GM18507 (cell line): ENCODE measurements around the gene NCOA7.
"Not testable (repeated sequence)": the region's sequence is repeated elsewhere in the genome, so short reads cannot be mapped to it uniquely, and the experiment has no call there.

Source experiments
- DNase-seq: peaks from one replicate; pipeline ENCODE4 v3.0.0; 2011; ENCODE audit warnings: low read depth; ENCODE audit not compliant: insufficient read length; ENCODE audit errors: extremely low spot score
- FAIRE-seq: peaks from 2 replicates; lab custom pipeline; 2011; peaks lifted over from hg19 to GRCh38; lab: Jason Lieb, UNC

The NCOA7 gene

DNA sequence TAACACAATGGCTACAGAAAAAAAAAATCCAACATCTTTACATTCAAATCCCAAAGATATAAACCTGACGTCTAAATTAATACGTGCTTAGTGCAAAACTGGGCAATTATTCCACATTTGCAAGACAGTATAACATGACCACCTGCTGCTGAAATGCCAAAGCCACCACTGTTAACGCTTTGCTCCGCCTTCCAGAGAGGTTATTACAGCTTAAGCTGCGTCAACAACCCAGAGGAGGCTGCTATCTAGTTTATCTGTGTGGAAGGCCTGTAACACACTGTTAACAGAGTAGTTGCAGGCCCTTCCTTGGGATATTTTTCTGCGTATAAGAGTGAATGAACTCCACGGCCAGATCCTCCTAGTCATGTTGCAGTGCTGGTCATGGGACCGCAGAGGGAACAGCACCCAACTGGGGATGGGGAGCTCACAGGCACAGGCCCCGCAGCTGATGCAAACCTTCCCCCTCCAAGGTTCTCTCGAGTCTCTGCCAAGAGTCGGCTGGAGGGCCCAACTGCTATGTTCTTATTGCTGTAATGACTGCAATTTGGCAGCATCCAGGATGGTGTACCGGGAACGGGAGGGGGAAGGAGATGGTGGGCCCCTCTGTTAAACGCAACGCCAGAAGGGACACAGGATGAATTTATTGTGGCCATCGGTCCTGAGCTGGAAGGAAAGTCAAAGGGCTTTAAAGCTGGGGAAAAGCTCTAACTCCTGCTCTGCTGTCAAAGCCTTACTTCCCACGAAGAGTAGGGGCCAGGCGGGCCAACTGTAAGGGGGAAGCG, 993 bp upstream of the NCOA7 start:
- DNase-seq (no peak), FAIRE-seq (peak; percentile 62)

DNA sequence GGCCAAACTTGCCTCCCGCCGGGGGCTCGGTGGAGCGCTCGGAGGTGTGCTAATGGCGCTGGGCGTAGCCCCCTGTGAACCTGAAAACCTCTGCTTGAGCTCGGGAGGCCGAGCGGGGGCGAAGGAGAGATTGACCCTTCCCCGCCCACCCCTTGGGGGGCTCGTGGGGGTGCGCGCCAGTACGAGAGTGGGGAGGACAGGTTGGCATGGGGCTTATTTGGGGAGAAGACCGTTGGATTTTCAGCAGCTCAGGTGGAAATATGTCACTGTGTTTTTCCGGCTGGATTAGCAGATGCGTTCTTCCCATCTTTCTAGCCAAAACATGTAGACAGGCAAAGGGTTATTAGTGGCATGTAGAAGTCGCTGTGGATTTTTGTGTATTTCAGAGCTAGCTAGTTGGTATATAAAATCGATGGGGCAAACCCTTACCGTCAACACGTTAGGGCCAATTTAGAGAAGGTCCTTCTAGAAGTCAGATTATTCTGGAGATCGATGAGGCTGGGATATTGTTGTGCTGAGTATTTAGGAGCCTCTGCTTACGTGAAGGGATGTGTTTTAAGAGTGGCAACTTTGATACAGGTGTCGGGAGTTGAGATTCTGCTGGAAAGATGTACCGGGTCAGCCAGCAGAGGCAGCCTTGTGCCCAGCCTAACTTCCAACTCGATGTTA, 525 bp downstream of the NCOA7 start:
- FAIRE-seq (peak; percentile 90), DNase-seq (no peak)

DNA sequence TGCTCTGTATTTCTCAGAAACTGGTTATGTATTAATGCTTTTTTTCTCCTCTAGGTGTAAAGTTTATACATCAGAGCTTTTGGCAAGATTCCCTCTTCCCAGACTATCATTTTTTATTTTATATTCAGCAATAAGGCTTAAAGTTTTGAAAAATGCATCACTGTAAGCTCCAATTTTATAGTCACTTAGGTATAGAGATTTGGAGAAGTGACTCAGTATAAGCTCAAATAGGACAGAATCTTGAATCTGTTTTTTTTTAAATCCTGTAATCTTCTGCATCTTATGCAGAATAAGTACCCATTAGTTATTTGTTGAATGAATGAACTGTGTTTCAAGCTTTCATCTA, 1.0 kb downstream of the NCOA7 start:
- FAIRE-seq (no peak), DNase-seq (no peak)

DNA sequence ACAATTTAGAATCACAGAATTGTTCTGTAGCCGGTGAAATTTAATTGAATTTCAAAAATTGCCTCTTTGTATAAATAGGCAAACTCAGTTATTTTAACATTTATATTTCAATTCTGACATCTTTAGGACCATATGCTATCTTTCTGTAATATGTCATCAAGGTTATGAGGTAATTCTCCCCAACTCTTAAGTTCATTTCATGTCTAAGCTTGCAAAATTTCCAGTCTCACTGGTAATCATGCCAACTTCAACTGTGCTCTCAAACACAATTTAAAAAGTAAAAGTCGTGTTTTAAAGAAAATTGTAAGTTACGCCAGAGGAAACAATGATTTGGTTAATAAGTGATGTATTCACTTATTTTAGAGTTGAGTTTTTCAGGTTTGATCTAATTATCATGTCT, 1.4 kb downstream of the NCOA7 start:
- FAIRE-seq (peak; percentile 39), DNase-seq (no peak)

DNA sequence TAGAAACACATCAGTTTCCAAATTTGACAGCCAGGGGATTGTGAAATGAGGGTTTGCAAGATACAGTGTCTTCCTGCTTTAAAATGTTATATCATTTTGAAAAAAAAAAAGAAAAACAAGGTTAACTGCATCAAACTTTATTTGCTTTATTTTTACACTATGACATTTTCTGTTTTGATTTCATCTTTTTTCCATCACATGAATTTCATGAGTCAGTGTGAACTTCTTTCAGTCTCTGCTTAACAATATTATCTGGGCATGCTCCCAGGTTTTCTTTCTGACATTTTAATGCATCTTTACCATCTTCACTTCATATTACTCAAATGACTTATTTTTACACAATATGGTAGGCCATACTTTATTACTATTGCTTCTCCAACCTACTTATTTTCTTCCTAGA, 1.9 kb downstream of the NCOA7 start:
- FAIRE-seq (peak; percentile 46), DNase-seq (no peak)

DNA sequence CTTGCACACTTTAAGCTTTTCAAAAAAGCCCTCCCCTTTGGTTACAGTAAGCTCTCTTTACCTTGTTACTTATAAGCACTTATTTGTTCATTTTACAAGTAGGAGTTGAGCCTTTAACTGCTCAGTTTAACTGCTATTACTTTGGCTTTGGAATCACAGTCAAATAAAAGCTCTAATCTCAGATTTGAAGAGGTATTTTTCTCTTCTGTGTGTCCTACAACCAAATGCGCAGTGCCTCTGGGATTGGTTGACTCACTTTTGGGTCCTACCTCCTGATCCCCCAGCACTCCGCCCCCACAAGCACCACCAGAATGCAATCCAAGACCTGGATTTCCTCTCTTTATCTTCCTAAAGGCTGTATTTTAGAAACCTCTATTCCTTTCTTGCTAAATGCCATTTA, 2.5 kb downstream of the NCOA7 start:
- DNase-seq: no peak
- FAIRE-seq: peak; percentile 41

DNA sequence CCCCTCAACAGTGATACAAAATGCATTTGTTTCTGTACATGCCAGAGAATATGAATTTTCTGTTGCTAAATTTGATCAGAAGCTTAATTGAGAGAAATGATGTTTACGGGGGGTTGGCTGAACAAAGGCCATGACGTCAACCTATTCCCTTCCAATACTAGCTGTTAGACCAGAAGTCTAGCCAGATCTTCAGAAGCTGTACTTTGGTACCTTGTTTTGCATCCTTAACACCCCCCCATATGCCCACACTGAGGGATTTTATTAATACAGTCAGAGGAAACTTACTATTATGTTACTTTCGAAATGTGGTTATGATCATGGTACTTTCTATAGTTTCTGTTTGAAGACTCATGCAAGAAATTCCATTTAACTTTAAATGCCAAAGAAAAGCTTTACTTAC, 3.1 kb downstream of the NCOA7 start:
- DNase-seq: no peak
- peak; percentile 86 for FAIRE-seq

DNA sequence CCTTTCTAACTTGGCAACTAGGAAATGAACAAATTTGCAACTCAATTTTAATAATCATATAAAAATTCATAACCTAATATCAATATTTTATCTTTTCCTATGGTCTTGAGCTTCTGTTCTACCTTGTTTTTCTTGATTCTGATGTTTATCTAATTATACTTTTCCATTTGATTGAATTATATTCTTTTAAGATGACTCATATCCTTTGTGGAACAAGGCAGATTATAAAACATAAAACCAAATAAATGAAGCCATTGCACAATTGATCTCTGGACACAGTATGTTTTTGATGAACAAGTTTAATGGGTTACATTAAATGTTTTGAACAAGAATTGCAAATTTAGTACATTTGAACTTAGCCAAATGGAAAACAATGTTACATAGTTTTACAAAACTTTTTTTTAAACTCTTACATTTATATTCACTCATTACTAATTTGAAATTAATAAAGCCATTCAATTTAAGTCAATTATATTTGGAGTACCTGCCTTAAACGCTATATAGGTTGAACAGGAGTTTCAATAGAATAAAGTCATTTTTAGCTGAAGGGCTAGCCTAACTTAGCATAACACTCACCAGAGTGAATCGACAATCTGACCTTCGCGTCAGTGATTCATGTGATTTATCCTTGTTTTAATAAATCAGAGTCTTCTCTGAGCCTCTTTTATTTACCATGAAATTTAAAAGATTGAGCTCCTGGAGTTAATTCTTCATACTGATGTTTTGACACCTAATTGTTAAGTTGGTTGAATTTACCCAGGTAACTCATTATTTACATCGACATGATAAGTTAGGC, 3.8 kb downstream of the NCOA7 start:
- FAIRE-seq: no peak
- DNase-seq: no peak

DNA sequence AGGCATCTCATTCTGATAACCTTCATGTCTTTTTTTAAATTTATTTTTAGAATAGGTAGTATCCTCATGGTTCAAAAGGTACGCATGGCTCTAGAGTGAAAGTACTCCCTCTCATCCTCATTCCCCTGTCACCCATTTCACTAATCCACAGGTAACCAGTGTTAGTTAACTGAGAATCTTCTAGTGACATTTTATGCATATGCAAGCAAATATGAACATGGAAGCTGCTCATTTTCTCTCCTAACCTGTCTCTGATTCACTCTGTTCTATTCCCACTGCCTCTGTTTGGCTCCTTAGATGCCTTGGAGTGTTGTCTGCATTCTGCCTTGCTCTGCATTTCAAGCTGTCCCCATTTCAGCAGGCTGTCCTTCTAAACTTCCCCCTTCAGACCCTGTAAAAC, 4.5 kb downstream of the NCOA7 start:
- FAIRE-seq: peak; percentile 68
- no peak for DNase-seq

DNA sequence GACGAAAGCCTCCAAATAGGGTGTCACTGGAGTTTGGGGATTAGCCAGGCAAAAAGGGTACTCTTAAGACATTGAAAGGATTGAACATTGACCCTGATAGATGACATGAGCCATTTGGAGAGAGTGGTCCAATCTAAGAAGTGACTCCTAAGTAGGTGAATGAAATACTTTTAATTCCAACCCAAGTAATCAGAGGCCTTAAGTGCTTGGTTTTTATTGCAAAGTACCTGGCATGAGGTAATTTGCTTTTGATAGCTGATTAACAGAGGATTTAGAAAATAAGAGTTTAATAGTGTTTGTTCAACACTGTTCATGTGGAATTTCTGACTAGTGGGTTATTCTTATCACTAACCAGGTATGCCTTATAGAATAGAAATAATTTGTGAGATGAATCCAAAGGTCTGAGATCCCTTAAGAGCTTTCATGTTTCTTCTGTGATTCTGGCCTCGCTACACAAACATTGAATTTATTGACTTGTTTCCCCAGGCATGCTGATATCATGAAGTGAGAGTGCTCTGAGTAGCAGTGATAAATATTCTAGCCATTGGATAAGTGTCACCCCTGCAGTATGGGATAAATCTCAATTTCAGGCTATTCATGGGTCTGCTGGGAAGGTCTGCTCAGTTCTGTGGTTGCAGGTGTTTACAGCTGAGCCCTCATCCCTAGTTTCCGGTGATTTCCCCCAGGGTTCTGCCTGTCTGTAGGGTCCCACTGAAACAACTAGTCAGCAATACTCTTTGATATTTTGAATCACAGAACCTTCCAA, 6.5 kb downstream of the NCOA7 start:
- DNase-seq: no peak
- peak; percentile 56 for FAIRE-seq

DNA sequence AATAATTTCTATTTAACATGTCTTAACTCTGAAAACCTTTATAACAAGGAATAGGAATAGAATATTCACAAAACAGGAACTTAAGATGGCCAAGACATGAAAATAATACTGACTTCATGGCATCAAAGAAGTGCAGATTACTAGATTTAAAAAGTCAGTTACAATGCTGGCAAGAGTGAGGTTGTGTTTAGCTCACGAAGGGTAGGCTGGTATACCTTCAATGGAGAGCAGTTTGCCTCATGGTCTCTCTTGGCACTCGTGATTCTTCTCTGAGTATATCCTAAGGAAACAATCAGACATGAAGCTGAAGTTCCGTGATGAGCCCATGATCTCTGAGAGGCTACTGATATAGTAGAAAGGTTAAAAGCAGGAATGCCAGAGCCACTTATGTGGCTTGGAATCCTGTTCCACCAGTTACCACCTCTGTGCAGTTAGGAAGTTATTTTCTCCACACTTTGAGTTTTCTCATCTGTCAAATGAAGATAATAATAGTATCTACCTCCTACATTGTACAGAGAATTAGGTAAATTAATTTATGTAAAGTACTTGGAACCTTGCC, 7.2 kb downstream of the NCOA7 start:
- DNase-seq: no peak
- FAIRE-seq: peak; percentile 53

DNA sequence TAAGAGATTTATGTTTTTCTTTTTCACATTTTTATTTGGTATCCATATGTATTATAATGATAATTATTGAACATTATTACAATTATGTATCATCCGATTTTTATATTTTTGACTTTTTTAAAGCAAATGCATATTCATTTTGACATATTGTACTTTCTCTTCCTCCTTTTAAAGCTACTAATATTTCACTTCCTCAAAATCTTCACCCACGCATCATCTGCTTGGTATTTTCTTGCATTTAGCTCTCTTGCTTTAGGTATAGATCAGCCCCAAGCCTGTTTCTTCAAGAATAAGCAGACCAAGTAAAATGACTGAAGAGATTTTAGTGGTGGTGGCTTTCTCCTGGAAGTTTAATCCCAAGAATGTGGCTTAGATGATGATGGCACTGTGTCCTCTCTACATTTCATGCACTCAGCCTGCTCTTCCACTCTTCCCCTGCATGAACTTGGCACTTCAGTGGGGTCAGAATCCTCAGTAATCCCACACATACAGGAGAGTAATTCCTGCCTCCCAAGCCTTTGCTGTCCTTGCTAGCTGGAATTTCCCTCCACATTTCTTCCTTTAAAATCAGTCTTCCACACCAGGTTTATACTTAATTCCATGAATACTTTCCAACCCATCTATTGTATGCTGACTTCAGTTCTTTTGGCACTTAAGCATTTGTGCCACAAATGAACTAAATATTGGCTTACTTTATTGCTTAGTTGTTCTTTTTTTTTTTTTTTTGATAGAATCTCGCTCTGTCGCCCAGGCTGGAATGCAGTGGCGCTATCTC, 8.2 kb downstream of the NCOA7 start:
- FAIRE-seq (peak; percentile 94), DNase-seq (no peak)

DNA sequence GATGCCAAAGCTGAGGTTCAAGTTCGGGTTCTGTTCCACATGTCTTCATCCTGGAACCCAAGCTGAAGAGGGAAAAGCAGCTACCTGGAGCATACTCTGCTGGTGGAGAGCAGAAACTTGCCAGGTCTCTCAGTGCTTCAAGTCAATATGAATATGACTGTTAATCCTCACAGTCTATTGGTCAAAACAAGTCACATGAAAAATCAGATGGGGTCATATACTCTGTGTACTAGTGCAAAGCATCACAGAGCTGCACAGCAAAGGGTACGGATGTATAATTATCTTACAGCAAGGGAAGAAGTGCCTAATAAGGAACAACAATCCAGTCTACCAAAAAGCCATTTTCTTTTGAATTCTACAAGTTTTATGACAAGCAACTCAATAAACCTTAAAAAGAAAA, 11.6 kb downstream of the NCOA7 start:
- FAIRE-seq: no peak
- no peak for DNase-seq

DNA sequence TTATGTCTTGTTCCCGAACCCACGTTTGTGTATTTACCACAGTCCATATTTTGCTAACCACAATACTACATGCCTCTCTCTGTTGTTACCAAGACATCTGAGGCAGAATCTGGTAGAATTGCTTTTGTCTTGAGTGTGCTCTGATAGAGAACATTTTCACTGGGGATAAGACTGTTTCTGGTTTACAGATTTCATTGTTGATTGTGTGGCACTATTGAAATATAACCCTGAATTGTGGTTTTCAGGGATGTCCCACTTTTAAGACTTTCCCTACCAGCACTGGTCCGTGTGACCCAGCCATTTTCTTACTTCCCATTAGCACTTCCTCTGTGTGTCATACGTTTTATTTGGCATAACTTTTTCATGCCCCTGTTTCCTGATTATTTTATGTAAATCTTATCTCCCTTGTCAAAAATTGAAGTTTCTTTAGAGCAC, 12.2 kb downstream of the NCOA7 start:
- FAIRE-seq (peak; percentile 81), DNase-seq (no peak)

DNA sequence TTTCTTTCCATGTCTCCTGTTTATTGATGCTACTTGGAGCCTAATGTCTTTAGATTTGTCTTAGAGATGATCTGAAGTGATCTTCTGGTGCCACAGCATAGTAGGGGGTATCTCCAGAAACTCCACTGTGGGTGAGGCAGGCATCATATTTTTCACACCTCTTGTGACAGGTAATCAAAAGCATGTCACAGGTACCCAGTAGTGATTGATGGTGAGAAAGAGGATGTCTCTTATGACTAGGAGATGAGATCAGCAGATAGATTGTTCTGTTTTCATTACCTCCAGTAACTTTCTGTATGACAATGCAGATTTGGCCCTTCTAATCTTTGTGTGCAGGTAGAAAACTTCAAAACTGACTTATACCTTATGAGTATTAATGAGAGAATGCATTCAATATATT, 13.5 kb downstream of the NCOA7 start:
- FAIRE-seq: peak; percentile 91

DNA sequence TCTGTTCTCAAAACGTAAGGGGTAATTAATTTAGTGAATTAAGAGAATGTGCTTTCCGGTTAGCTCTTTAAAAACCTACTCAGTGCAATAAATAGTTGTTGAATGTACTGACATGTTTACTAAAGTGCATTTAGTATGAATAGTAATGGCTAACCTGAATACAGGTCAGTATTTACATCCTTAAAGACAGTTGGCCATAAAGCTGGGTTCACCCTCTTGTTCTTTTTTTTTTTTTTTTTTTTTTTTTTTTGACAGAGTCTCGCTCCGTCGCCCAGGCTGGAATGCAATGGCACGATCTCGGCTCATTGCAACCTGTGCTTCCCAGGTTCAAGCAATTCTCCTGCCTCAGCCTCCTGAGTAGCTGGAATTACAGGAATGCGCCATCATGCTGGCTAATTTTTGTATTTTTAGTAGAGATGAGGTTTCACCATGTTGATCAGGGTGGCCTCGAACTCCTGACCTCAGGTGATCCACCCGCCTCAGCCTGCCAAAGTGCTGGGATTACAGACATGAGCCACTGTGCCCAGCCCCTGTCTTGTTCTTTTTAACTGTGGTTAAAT, 14.2 kb downstream of the NCOA7 start:
- DNase-seq: not testable (repeated sequence)

More for the DNA sequence above, 13.5 kb downstream of the NCOA7 start:
- no peak for DNase-seq

DNA sequence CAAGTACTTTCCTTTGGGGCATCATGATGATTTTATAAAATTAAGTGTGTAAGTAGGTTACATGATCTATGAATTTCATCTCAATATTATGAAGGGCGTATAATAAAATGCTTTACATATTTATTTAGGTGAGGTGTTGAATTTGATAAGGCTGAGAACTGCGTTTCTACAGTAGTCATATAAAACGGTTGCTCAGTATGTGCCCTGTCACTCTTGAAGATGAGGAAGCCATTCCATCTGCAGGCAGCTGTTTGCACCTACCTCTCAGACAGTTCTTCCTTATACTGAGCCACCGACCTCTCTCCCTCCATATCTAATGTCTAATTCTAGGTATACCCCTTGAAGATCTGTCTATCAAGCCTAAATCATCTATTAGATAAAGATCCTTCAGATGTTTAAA, 16.1 kb downstream of the NCOA7 start:
- no peak for DNase-seq
- FAIRE-seq: peak; percentile 50

More for the DNA sequence above, 14.2 kb downstream of the NCOA7 start:
- FAIRE-seq: not testable (repeated sequence)

DNA sequence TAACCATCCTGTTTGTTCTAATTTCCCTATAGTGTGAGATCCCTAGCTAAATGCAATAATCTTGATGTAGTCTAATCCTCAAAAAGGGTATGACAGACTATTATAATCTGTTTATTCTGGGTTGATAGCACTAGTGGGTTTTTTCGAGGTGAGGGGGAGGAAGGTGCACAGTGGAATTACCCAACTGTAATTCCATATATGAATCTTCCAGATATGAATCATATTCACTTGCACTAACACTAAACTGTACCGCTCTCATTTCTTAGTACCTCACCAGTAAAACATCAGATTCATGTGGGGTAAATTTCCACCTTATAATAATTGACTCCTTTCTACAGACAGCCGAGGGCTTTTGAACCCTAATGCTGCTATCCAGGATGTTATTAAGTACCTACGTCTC, 16.5 kb downstream of the NCOA7 start:
- DNase-seq (no peak), FAIRE-seq (peak; percentile 86)
